Esophagus squamous epithelium (tissue), 5 donors: ENCODE measurements around the gene CLIC1. TPM values are rescaled to one million over a fixed set of nuclear protein-coding genes. Genes with fewer than 3 reads are reported as not detected.
A peak's percentile ranks its signal among the peaks of the same experiment; 100 is the strongest.

Source experiments
- DNase-seq: peaks from one replicate; lab custom pipeline; 2025; lab: John Stamatoyannopoulos, UW
- H3K27ac ChIP-seq, 4 donors: fragments of 200-600 bp; sonication (generic); one replicate each; pipeline ENCODE4 v1.5.1; 2016 to 2019; ENCODE audit warnings: mild to moderate bottlenecking in 1 of 4
- H3K27me3 ChIP-seq, 4 donors: fragments of 200-600 bp; sonication (generic); 1 replicate in 3 of 4; 2 replicates in 1 of 4; pipeline versions ENCODE4 v1.5.1 to v1.6.0; 2017 to 2021; ENCODE audit warnings: antibody characterized with exemption in 1 of 4
- H3K36me3 ChIP-seq, 3 donors: fragments of 200-600 bp; sonication (generic); one replicate each; pipeline ENCODE4 v1.5.1; 2016 to 2019
- H3K4me1 ChIP-seq, 3 donors: fragments of 200-600 bp; sonication (generic); one replicate each; pipeline ENCODE4 v1.5.1; 2017 to 2019
- H3K4me3 ChIP-seq, 4 donors: fragments of 200-600 bp; sonication (generic); 1 replicate in 3 of 4; 2 replicates in 1 of 4; pipeline ENCODE4 v1.5.1; 2016 to 2019; ENCODE audit warnings: mild to moderate bottlenecking in 2 of 4, moderate library complexity in 1 of 4
- H3K9me3 ChIP-seq, 3 donors: fragments of 200-600 bp; sonication (generic); one replicate each; pipeline ENCODE4 v1.5.1; 2016 to 2019
- POLR2A ChIP-seq, 4 donors: fragments of 450-650 bp; IDR thresholded peaks; one replicate each; pipeline ENCODE4 v1.6.1; 2017; ENCODE audit warnings: antibody characterized with exemption in 4 of 4, mild to moderate bottlenecking in 4 of 4, moderate library complexity in 3 of 4
- WGBS, 2 donors: methylation state at CpG; one replicate each; pipeline ENCODE4 v1.1.5; 2018; 5-methylcytosine and 5-hydroxymethylcytosine counted together
- intact Hi-C: fragments of 100-400 bp; cut with DNase I; formaldehyde crosslinking; loops from one replicate; pipeline ENCODE4 v1.15.0; 2022
- total RNA-seq, 4 donors: library from RNA; depleted of rRNA; stranded (reverse); fragments of >200 nt; gene quantifications; one replicate each; pipeline ENCODE4 v1.1.0, GENCODE V29; 2016
- TF ChIP-seq, protein P1 (sequence below), 6 experiments: fragments of 450-650 bp in 4 of 6; fragments of 200-600 bp in 2 of 6; sonication (generic) in 2 of 6; IDR thresholded peaks; one replicate each; pipeline ENCODE4 v1.5.1; 2016 to 2019; ENCODE audit warnings: antibody characterized with exemption in 6 of 6, mild to moderate bottlenecking in 4 of 6, moderate library complexity in 4 of 6
- donor health status: DM: yes; HTN: yes; CAD: no.

CLIC1 gene
- total RNA-seq, 4 donors from 2014 or later, result 289 to 440 (median 365) TPM

DNA sequence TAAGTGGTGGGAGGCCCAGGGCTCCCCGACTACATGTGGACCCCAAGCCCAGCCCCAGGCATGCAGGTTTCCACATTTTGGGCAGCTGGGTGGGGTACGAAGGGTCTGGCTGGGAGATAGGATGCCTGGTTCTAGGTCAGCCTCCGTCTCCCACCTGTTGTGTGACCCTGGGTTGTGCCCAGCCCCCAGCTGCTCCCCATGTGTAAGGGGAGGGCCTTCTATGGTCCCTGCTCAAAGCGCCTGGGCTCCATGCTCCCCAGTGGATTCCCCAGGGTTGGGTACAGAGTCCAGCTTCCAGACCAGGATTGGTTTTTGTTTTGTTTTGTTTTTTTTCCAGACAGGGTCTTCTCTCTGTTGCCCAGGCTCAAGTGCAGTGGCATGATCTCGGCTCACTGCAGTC, 41.9 kb upstream of the CLIC1 start:
- intact Hi-C loops, result no loop called here
- 86 to 96% methylated on average over 2 to 3 of the region's 5 CpGs for WGBS, 2 donors
- no peaks in the 10 kb centered on the region for H3K9me3 ChIP-seq
- no peaks in the 10 kb centered on the region for H3K27me3 ChIP-seq
- peaks cover 13 to 32% (median 14%) of the 10 kb centered on the region in 3 donors for H3K4me1 ChIP-seq
- DNase-seq, result no peak
- no peak overlapping the region for H3K4me3 ChIP-seq
- H3K27ac ChIP-seq, result peak overlapping the region in 1 of 4 donors; percentile 65
- TF ChIP-seq, protein P1, sequence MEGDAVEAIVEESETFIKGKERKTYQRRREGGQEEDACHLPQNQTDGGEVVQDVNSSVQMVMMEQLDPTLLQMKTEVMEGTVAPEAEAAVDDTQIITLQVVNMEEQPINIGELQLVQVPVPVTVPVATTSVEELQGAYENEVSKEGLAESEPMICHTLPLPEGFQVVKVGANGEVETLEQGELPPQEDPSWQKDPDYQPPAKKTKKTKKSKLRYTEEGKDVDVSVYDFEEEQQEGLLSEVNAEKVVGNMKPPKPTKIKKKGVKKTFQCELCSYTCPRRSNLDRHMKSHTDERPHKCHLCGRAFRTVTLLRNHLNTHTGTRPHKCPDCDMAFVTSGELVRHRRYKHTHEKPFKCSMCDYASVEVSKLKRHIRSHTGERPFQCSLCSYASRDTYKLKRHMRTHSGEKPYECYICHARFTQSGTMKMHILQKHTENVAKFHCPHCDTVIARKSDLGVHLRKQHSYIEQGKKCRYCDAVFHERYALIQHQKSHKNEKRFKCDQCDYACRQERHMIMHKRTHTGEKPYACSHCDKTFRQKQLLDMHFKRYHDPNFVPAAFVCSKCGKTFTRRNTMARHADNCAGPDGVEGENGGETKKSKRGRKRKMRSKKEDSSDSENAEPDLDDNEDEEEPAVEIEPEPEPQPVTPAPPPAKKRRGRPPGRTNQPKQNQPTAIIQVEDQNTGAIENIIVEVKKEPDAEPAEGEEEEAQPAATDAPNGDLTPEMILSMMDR (IDR thresholded peaks at IDR 0.05), result no peak
- TF ChIP-seq POLR2A (IDR thresholded peaks at IDR 0.05), result no peak
- peaks cover 13 to 55% (median 26%) of the 10 kb centered on the region in 3 donors for H3K36me3 ChIP-seq

DNA sequence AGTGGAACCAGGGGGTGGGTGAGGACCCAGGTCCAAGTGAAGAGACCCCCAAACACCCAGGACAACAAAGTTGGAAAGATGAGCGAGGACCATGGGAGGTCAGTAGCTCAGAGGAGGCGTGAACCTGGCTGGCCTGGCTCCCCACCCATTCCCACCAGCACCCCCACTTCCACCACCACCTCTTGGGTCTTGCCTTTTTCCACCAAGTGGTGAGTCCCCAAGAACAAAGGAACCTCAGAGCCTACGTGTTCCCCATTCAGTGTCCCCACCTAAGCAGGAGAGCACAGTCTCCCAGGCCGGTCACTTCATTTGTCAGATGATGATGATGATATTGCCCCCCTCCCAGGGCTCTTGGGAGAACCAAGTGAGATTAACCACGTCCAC, 41.3 kb upstream of the CLIC1 start:
- intact Hi-C loops, result no loop called here
- Histone ChIP-seq H3K27me3 (no peaks in the 10 kb centered on the region), H3K4me1 (peaks cover 13 to 32% (median 14%) of the 10 kb centered on the region in 3 donors), H3K27ac (peak overlapping the region; percentile 45 to 73 (median 64)), H3K9me3 (no peaks in the 10 kb centered on the region), H3K36me3 (peaks cover 13 to 50% (median 26%) of the 10 kb centered on the region in 3 donors), H3K4me3 (no peak overlapping the region)
- no peak for DNase-seq
- TF ChIP-seq POLR2A (IDR thresholded peaks at IDR 0.05), result no peak
- TF ChIP-seq, protein P1 (IDR thresholded peaks at IDR 0.05), result no peak
- 89% methylated on average over 4 to 5 of the region's 5 CpGs for WGBS, 2 donors

DNA sequence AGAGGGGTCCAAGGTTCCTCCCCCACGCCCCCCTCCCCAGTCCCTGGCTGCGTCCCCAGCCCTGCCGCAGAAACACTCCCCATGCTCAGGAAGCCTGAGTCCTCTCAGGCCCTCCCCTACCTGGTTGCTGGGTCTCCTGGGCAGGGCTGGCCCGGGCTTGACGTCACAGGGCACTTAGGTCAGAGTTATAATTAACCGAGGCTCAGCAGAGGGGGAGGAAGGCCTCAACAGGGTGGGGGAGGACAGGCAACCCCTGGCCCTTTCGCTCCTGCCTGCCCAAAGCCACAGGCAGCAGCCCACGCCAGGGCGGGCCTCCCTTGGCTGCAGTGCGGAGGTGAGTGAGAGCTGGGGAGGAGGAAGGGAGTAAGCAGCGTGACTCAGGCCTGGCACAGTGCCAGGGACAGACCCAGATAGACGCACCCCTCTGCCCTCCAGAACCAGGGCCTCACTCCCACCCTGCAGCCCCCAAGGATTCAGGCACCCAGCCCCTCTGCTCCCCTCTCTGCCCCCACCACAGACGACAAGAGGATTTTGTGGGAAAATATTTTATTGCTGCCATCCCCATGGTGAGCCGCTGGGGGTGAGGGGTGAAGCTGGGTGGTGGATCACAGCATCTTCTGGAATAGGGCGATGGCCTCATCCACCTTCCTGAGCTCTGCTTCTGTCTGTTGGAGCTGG, 40.8 kb upstream of the CLIC1 start, which contains the start of gene VWA7:
TSS of gene VWA7 (minus strand) at position 340 of the 678 bp plus-strand sequence. CDS start 549 bp downstream, outside the sequence.
- Histone ChIP-seq H3K9me3 (no peaks in the 10 kb centered on the region), H3K27me3 (no peaks in the 10 kb centered on the region), H3K4me1 (peaks cover 13 to 32% (median 14%) of the 10 kb centered on the region in 3 donors), H3K27ac (peak within 1 kb of the TSS; percentile 45 to 73 (median 64)), H3K36me3 (peaks cover 13 to 44% (median 26%) of the 10 kb centered on the region in 3 donors), H3K4me3 (peak within 1 kb of the TSS in 1 of 4 donors; percentile 45)
- intact Hi-C loops, result no loop called here
- WGBS, 2 donors, result 29 to 100% methylated on average over 1 to 3 of the region's 15 CpGs
- no peak for DNase-seq
- TF ChIP-seq POLR2A (IDR thresholded peaks at IDR 0.05), result peak in 1 of 4 donors; percentile 26
- TF ChIP-seq, protein P1 (IDR thresholded peaks at IDR 0.05), result no peak

DNA sequence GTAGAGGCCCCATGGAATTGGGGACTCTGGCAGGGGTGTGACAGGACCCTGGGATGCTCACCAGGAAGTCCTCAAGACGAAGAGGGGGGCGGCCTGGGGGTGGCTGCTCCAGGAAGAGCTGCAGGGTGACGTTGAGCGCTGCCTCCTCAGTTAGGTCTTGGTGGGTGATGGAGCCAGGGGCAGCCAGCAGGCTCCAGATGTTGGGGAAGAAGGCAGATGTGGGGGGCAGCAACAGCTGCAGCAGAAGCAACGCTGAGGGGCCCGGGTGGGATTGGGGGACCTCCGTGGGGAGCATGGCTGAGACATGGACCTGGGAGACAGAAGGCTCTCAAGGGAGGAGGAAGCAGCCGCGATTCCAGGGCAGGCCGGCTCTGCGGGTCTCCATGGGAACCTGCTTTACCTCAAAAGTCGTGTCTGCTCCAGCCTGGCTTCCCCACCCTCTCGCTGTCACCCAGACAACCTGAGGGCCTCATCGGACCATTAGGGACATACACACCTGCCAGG, 40.2 kb upstream of the CLIC1 start:
- Histone ChIP-seq H3K4me1 (peaks cover 13 to 32% (median 14%) of the 10 kb centered on the region in 3 donors), H3K36me3 (peaks cover 13 to 38% (median 26%) of the 10 kb centered on the region in 3 donors), H3K27me3 (no peaks in the 10 kb centered on the region), H3K4me3 (peak overlapping the region in 1 of 4 donors; percentile 45), H3K9me3 (no peaks in the 10 kb centered on the region), H3K27ac (peak overlapping the region; percentile 45 to 73 (median 64))
- WGBS, 2 donors, result 34 to 41% methylated on average over 7 to 11 of the region's 14 CpGs
- no peak for TF ChIP-seq POLR2A (IDR thresholded peaks at IDR 0.05)
- TF ChIP-seq, protein P1 (IDR thresholded peaks at IDR 0.05), result no peak
- DNase-seq, result no peak
- intact Hi-C loops, result no loop called here
